IMR-90 (cell line): Measurements from ENCODE around the gene PPM1H. TPM values are rescaled to one million over a fixed set of nuclear protein-coding genes. Genes with fewer than 3 reads are reported as not detected.
"Not testable (repeated sequence)": the region's sequence is repeated elsewhere in the genome, so short reads cannot be mapped to it uniquely, and the experiment has no call there.

Source experiments
- ATAC-seq: fragments of 200-7000 bp; cut with Tn5 transposase; 2 replicates; pipeline ENCODE4 v1.9.1; 2020; ENCODE audit warnings: low read depth, mild to moderate bottlenecking, moderate library complexity
- BruUV-seq: library from RNA; stranded (reverse); fragments of 400-500 nt; replicated peaks from 2 replicates; lab custom pipeline; 2021; lab: Mats Ljungman, UMichigan
- CTCF ChIA-PET: fragments of 300-600 bp; formaldehyde crosslinking; extraction: SDS; loops from one replicate; lab custom pipeline; 2021; ENCODE audit warnings: antibody characterized with exemption; lab: Yijun Ruan, JAX
- POLR2A ChIA-PET: fragments of 300-600 bp; sonication (Branson Sonifier 250); formaldehyde crosslinking; loops from one replicate; lab custom pipeline; 2022; ENCODE audit warnings: antibody characterized with exemption; ENCODE audit not compliant: unreplicated experiment; lab: Charles Lee
- DNase-seq: peaks from one replicate; pipeline ENCODE4 v3.0.0; 2013
- H2AFZ ChIP-seq: replicated peaks from 2 replicates; pipeline ENCODE3; 2013; ENCODE audit warnings: low read length, mild to moderate bottlenecking; ENCODE audit not compliant: poor library complexity
- H2AK5ac ChIP-seq: 2 replicates; pipeline ENCODE4 v1.6.1; 2013; ENCODE audit warnings: low read depth, low read length, inconsistent platforms
- H2AK9ac ChIP-seq: replicated peaks from 2 replicates; pipeline ENCODE3; 2013; ENCODE audit warnings: mild to moderate bottlenecking, low read depth, low read length, moderate library complexity; ENCODE audit not compliant: poor library complexity
- H2BK120ac ChIP-seq: 2 replicates; pipeline ENCODE4 v1.6.1; 2013; ENCODE audit warnings: low read depth, low read length, inconsistent platforms
- H2BK15ac ChIP-seq: 3 replicates; pipeline ENCODE4 v1.6.1; 2013; ENCODE audit warnings: low read depth, low read length, inconsistent platforms
- H2BK20ac ChIP-seq: 2 replicates; pipeline ENCODE4 v1.6.1; 2013; ENCODE audit warnings: low read depth, mild to moderate bottlenecking, inconsistent platforms, low read length, moderate library complexity
- H2BK5ac ChIP-seq: 2 replicates; pipeline ENCODE4 v1.6.1; 2013; ENCODE audit warnings: mild to moderate bottlenecking, low read depth, low read length, inconsistent platforms; ENCODE audit not compliant: poor library complexity, severe bottlenecking
- H3K14ac ChIP-seq: replicated peaks from 2 replicates; pipeline ENCODE4 v1.6.1; 2013; ENCODE audit warnings: low read depth, low read length, inconsistent platforms
- H3K18ac ChIP-seq: 2 replicates; pipeline ENCODE4 v1.6.1; 2013; ENCODE audit warnings: low read depth, low read length, control low read depth
- H3K23ac ChIP-seq: 2 replicates; pipeline ENCODE4 v1.6.1; 2013; ENCODE audit warnings: low read depth, low read length, inconsistent platforms
- H3K27ac ChIP-seq: 2 replicates; pipeline ENCODE4 v1.5.1; 2013; ENCODE audit warnings: mild to moderate bottlenecking, control low read depth, low read length; ENCODE audit not compliant: insufficient read depth
- H3K27me3 ChIP-seq: 2 replicates; pipeline ENCODE4 v1.6.1; 2013; ENCODE audit warnings: low read length; ENCODE audit not compliant: control insufficient read depth, insufficient read depth
- H3K36me3 ChIP-seq: 2 replicates; pipeline ENCODE4 v1.6.1; 2013; ENCODE audit warnings: low read length, mixed read lengths; ENCODE audit not compliant: control insufficient read depth, insufficient read depth
- H3K4ac ChIP-seq: 2 replicates; pipeline ENCODE4 v1.6.1; 2013; ENCODE audit warnings: low read depth, low read length, inconsistent platforms
- H3K4me1 ChIP-seq: 2 replicates; pipeline ENCODE4 v1.6.1; 2013; ENCODE audit warnings: low read length, mixed read lengths; ENCODE audit not compliant: control insufficient read depth, insufficient read depth
- H3K4me2 ChIP-seq: 2 replicates; pipeline ENCODE4 v1.6.1; 2013; ENCODE audit warnings: low read depth, mild to moderate bottlenecking, control low read depth, low read length, moderate library complexity
- H3K4me3 ChIP-seq: 2 replicates; pipeline ENCODE4 v1.5.1; 2013; ENCODE audit warnings: low read depth, mild to moderate bottlenecking, control low read depth, low read length, moderate library complexity; ENCODE audit not compliant: insufficient read depth
- H3K56ac ChIP-seq: 2 replicates; pipeline ENCODE4 v1.6.1; 2013; ENCODE audit warnings: low read length, inconsistent platforms; ENCODE audit not compliant: insufficient read depth; ENCODE audit errors: extremely low read depth
- H3K79me1 ChIP-seq, 2 experiments: 2 replicates each; pipeline ENCODE4 v1.6.1; 2013; ENCODE audit warnings: low read length in 2 of 2, inconsistent platforms in 1 of 2, low read depth in 1 of 2
- H3K9ac ChIP-seq: 2 replicates; pipeline ENCODE4 v1.6.1; 2013; ENCODE audit warnings: low read depth, low read length, control low read depth
- H3K9me1 ChIP-seq: 2 replicates; pipeline ENCODE4 v1.6.1; 2013; ENCODE audit warnings: low read length, inconsistent platforms; ENCODE audit not compliant: insufficient read depth
- H3K9me3 ChIP-seq: 2 replicates; pipeline ENCODE4 v1.6.1; 2013; ENCODE audit warnings: low read length; ENCODE audit not compliant: control insufficient read depth, insufficient read depth
- H4K20me1 ChIP-seq: 2 replicates; pipeline ENCODE4 v1.6.1; 2013; ENCODE audit warnings: low read length, inconsistent platforms; ENCODE audit not compliant: insufficient read depth
- H4K5ac ChIP-seq: 2 replicates; pipeline ENCODE4 v1.6.1; 2013; ENCODE audit warnings: mild to moderate bottlenecking, low read depth, low read length, control low read depth
- H4K8ac ChIP-seq, 2 experiments: 2 replicates each; pipeline ENCODE4 v1.6.1; 2013; ENCODE audit warnings: low read depth in 2 of 2, low read length in 2 of 2, control low read depth in 1 of 2, inconsistent platforms in 1 of 2
- H4K91ac ChIP-seq: 2 replicates; pipeline ENCODE4 v1.6.1; 2013; ENCODE audit warnings: low read depth, low read length, inconsistent platforms; ENCODE audit not compliant: insufficient read depth
- WGBS, 2 experiments: methylation state at CpG; one replicate each; pipeline versions ENCODE4 v1.1.5 to v1.1.7; 2013; ENCODE audit warnings: missing lambda C conversion rate in 2 of 2; ENCODE audit not compliant: insufficient read length in 1 of 2; ENCODE audit errors: extremely low coverage in 2 of 2; 5-methylcytosine and 5-hydroxymethylcytosine counted together
- dilution Hi-C: fragments of 300-500 bp; cut with HindIII; formaldehyde crosslinking; loops from one replicate; pipeline ENCODE4 v1.14.3; 2018; ENCODE audit warnings: low sequenced_read_pairs; ENCODE audit not compliant: unreplicated experiment
- in situ Hi-C: fragments of 300-500 bp; cut with MboI; formaldehyde crosslinking; loops from 3 replicates; pipeline ENCODE4 v1.14.3; 2019; ENCODE audit warnings: low sequenced_read_pairs, inconsistent platforms, mixed read lengths
- intact Hi-C: fragments of 100-400 bp; cut with micrococcal nuclease; formaldehyde crosslinking; loops from 2 replicates; pipeline ENCODE4 v1.10.0; 2022
- polyA plus RNA-seq, 3 experiments: library from polyadenylated mRNA; depleted of rRNA; stranded (reverse); fragments of >200 nt; gene quantifications; 2 replicates each; pipeline ENCODE4 v1.2.3, GENCODE V29; 2012; ENCODE audit warnings: low replicate concordance in 1 of 3
- total RNA-seq: library from RNA; depleted of rRNA; stranded (reverse); fragments of >200 nt; gene quantifications from 2 replicates; pipeline ENCODE4 v1.2.3, GENCODE V29; 2012

PPM1H gene
- total and polyA plus RNA-seq, 2 of the 4 experiments (the other 2 are of a cell fraction), result 0.14 to 0.18 TPM

DNA sequence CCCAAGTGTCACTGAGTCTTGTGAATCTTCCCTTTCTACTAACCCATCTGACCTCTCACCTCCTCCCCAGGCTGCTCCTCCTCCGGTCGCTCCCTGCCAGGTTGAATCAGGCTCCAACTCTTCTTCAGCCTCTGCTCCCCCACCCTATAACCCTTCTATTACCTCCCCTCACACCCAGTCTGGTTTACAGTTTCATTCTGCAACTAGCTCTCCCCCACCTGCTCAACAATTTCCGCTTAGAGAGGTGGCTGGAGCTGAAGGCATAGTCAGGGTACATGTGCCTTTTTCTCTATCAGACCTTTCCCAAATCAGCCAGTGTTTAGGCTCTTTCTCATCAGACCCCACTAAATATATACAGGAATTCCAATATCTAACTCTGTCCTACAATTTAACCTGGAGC lies 174.6 kb downstream of the PPM1H start:
- intact Hi-C loops, result loop anchor here (5.0 kb wide), 1 partner anchor 128 kb away; no protein-coding TSS in a partner anchor
- H3K27ac ChIP-seq, H3K14ac ChIP-seq, H2BK15ac ChIP-seq, H4K91ac ChIP-seq, H2BK5ac ChIP-seq, H4K20me1 ChIP-seq, ATAC-seq, H3K4ac ChIP-seq, H3K4me2 ChIP-seq, H3K9me1 ChIP-seq, H3K18ac ChIP-seq, DNase-seq, H3K36me3 ChIP-seq, POLR2A ChIA-PET, H3K4me3 ChIP-seq, H3K79me1 ChIP-seq, H2AK9ac ChIP-seq, H3K23ac ChIP-seq, dilution Hi-C loops, H2BK120ac ChIP-seq, H4K8ac ChIP-seq, H3K4me1 ChIP-seq, BruUV-seq, H2AK5ac ChIP-seq, H2BK20ac ChIP-seq, H4K5ac ChIP-seq, H3K9me3 ChIP-seq, H3K9ac ChIP-seq, in situ Hi-C loops, CTCF ChIA-PET, H3K56ac ChIP-seq, H2AFZ ChIP-seq: not testable (repeated sequence)
- peaks cover 39% of the 10 kb centered on the region for H3K27me3 ChIP-seq
- WGBS, 2 experiments, result no CpG with 5 or more reads among the region's 3 CpGs
